ENCODE results near the gene CORO7.

The CORO7 gene

GRCh38 chr16:4416200-4417032 is at the start of gene CORO7:
TSS of gene CORO7 (minus strand) at chr16:4416596. CDS start at chr16:4416518, 78 bp downstream.
- peak; percentile 94 for DNase-seq

- no peak for DNase-seq
Measured at GRCh38 chr16:4463522-4464163, 47.2 kb upstream of the CORO7 start.

GRCh38 chr16:4461250-4462085 is 45.1 kb upstream of the CORO7 start:
- DNase-seq: no peak

GRCh38 chr16:4460936-4461249 is 44.5 kb upstream of the CORO7 start:
- DNase-seq: no peak

GRCh38 chr16:4455951-4456350 is 39.6 kb upstream of the CORO7 start:
- no peak for DNase-seq

GRCh38 chr16:4455081-4455480 is 38.7 kb upstream of the CORO7 start:
- no peak for DNase-seq

- DNase-seq: no peak
Measured at GRCh38 chr16:4454623-4455022, 38.2 kb upstream of the CORO7 start.

- no peak for DNase-seq
Measured at GRCh38 chr16:4452674-4453073, 36.3 kb upstream of the CORO7 start.

- no peak for DNase-seq
Measured at GRCh38 chr16:4450931-4451519, 34.6 kb upstream of the CORO7 start.

- no peak for DNase-seq
Measured at GRCh38 chr16:4450430-4450829, 34.0 kb upstream of the CORO7 start.

GRCh38 chr16:4443986-4444385 is 27.6 kb upstream of the CORO7 start:
- no peak for DNase-seq

- no peak for DNase-seq
Measured at GRCh38 chr16:4443271-4443670, 26.9 kb upstream of the CORO7 start.

GRCh38 chr16:4442371-4442770 is 26.0 kb upstream of the CORO7 start:
- no peak for DNase-seq

- no peak for DNase-seq
Measured at GRCh38 chr16:4437366-4437765, 21.0 kb upstream of the CORO7 start.

GRCh38 chr16:4435337-4436067 is 19.1 kb upstream of the CORO7 start:
- DNase-seq: no peak

- no peak for DNase-seq
Measured at GRCh38 chr16:4433914-4434787, 17.8 kb upstream of the CORO7 start.

- DNase-seq: no peak
Measured at GRCh38 chr16:4433228-4433627, 16.8 kb upstream of the CORO7 start.

GRCh38 chr16:4431023-4431422 is 14.6 kb upstream of the CORO7 start:
- no peak for DNase-seq

GRCh38 chr16:4428500-4428899 is 12.1 kb upstream of the CORO7 start:
- DNase-seq: no peak

GRCh38 chr16:4426722-4427372 is 10.5 kb upstream of the CORO7 start:
- no peak for DNase-seq

Data from GDM1 (cell line).